DND-41 (cell line): ENCODE results near the gene LRRC27.
A peak's percentile ranks its signal among the peaks of the same experiment; 100 is the strongest.

ENCODE experiments used
- ATAC-seq: fragments of 200-7000 bp; cut with Tn5 transposase; 3 replicates; pipeline ENCODE4 v1.9.1; 2021; ENCODE audit warnings: low read depth; ENCODE audit not compliant: insufficient read depth
- DNase-seq: peaks from one replicate; pipeline ENCODE4 v3.0.0-alpha.2; 2020
- H2AFZ ChIP-seq: 2 replicates; pipeline ENCODE4 v1.6.0; 2012; ENCODE audit warnings: low read depth, low read length
- H3K27ac ChIP-seq: 2 replicates; pipeline ENCODE4 v1.5.1; 2012; ENCODE audit warnings: low read length, inconsistent platforms
- H3K27me3 ChIP-seq: fragments of 200-600 bp; sonication (generic); 2 replicates; pipeline ENCODE4 v1.6.0; 2012; ENCODE audit warnings: low read length, mild to moderate bottlenecking, inconsistent platforms; ENCODE audit not compliant: insufficient read depth, poor library complexity
- H3K36me3 ChIP-seq: 2 replicates; pipeline ENCODE4 v1.5.1; 2012; ENCODE audit warnings: low read length, inconsistent platforms; ENCODE audit not compliant: insufficient read depth
- H3K4me1 ChIP-seq: 2 replicates; pipeline ENCODE4 v1.5.1; 2012; ENCODE audit warnings: mild to moderate bottlenecking, low read length; ENCODE audit not compliant: insufficient read depth
- H3K4me2 ChIP-seq: 2 replicates; pipeline ENCODE4 v1.6.0; 2012; ENCODE audit warnings: mild to moderate bottlenecking, moderate library complexity, low read length, inconsistent platforms; ENCODE audit not compliant: insufficient read depth
- H3K4me3 ChIP-seq, 2 experiments: fragments of 200-600 bp in 1 of 2; shearing (Covaris generic) in 1 of 2; 2 replicates each; pipeline ENCODE4 v1.5.1; 2012 to 2016; ENCODE audit warnings: inconsistent platforms in 2 of 2, low read length in 2 of 2, mild to moderate bottlenecking in 2 of 2, low read depth in 1 of 2, moderate library complexity in 1 of 2
- H3K79me2 ChIP-seq: 2 replicates; pipeline ENCODE4 v1.6.0; 2012; ENCODE audit warnings: low read length, inconsistent platforms; ENCODE audit not compliant: insufficient read depth
- H3K9ac ChIP-seq: 2 replicates; pipeline ENCODE4 v1.6.0; 2012; ENCODE audit warnings: low read depth, mild to moderate bottlenecking, inconsistent platforms, low read length, moderate library complexity
- H3K9me3 ChIP-seq: 2 replicates; pipeline ENCODE4 v1.5.1; 2012; ENCODE audit warnings: low read length, moderate library complexity, mild to moderate bottlenecking, inconsistent platforms; ENCODE audit not compliant: insufficient read depth, severe bottlenecking
- H4K20me1 ChIP-seq: 2 replicates; pipeline ENCODE4 v1.6.0; 2012; ENCODE audit warnings: low read length; ENCODE audit not compliant: insufficient read depth
- EZH2 ChIP-seq: IDR thresholded peaks from 3 replicates; pipeline ENCODE4 v1.6.1; 2012; ENCODE audit warnings: borderline replicate concordance, low read depth, mild to moderate bottlenecking, moderate library complexity, low read length, inconsistent platforms; ENCODE audit not compliant: severe bottlenecking
- TF ChIP-seq, protein P1 (sequence below): IDR thresholded peaks from 2 replicates; pipeline ENCODE4 v1.5.1; 2012; ENCODE audit warnings: borderline replicate concordance, low read length, moderate library complexity, mild to moderate bottlenecking; ENCODE audit not compliant: poor library complexity, severe bottlenecking; ENCODE audit errors: extremely low read depth

LRRC27 gene

GRCh38 chr10:132329565-132330485 is 2.2 kb upstream of the LRRC27 start:
- peaks cover 43% of the 10 kb centered on the region for H3K79me2 ChIP-seq
- TF ChIP-seq, protein P1, sequence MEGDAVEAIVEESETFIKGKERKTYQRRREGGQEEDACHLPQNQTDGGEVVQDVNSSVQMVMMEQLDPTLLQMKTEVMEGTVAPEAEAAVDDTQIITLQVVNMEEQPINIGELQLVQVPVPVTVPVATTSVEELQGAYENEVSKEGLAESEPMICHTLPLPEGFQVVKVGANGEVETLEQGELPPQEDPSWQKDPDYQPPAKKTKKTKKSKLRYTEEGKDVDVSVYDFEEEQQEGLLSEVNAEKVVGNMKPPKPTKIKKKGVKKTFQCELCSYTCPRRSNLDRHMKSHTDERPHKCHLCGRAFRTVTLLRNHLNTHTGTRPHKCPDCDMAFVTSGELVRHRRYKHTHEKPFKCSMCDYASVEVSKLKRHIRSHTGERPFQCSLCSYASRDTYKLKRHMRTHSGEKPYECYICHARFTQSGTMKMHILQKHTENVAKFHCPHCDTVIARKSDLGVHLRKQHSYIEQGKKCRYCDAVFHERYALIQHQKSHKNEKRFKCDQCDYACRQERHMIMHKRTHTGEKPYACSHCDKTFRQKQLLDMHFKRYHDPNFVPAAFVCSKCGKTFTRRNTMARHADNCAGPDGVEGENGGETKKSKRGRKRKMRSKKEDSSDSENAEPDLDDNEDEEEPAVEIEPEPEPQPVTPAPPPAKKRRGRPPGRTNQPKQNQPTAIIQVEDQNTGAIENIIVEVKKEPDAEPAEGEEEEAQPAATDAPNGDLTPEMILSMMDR, result no peak
- TF ChIP-seq EZH2, result no peak
- peaks cover 37% of the 10 kb centered on the region for H3K4me1 ChIP-seq
- ATAC-seq, result peak; percentile 19; the same call in 1 of the 3 replicates
- H4K20me1 ChIP-seq, result peaks cover 24% of the 10 kb centered on the region
- H3K9ac ChIP-seq, result peak overlapping the region; percentile 75
- peak overlapping the region; percentile 36 to 63; a peak in 3 of 4 replicates for H3K4me3 ChIP-seq
- peak; percentile 48 for DNase-seq
- H3K9me3 ChIP-seq, result no peaks in the 10 kb centered on the region
- peak overlapping the region; percentile 53 for H3K27ac ChIP-seq
- peaks cover 20% of the 10 kb centered on the region for H3K36me3 ChIP-seq
- H3K27me3 ChIP-seq, result no peaks in the 10 kb centered on the region
- peak overlapping the region; percentile 84 for H3K4me2 ChIP-seq
- H2AFZ ChIP-seq, result no peak overlapping the region

GRCh38 chr10:132330486-132330833 is 1.5 kb upstream of the LRRC27 start:
- H3K9me3 ChIP-seq, result no peaks in the 10 kb centered on the region

DNA sequence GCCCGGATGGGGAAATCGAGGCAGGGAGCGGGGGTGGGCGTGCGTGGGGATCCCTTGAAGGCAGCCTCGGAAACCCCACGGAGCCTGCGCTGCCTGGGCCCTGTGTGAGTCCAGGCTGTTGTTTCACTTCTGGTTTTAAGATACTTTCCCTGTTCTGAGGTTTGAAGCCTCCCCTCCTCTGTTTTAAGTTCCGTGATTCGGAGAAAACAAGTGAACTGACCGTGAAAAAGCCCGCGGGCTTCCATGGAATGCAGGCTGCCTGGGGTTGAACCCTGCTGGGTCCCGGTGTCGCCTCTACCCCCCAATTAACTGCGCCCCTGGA is 401 bp downstream of the LRRC27 start:
- peaks cover 22% of the 10 kb centered on the region for H4K20me1 ChIP-seq
- H3K27ac ChIP-seq, result peak overlapping the region; percentile 54
- TF ChIP-seq EZH2, result no peak
- TF ChIP-seq, protein P1, result no peak
- ATAC-seq (peak; percentile 31), DNase-seq (no peak)
- peaks cover 40% of the 10 kb centered on the region for H3K79me2 ChIP-seq
- peak overlapping the region; percentile 84 for H2AFZ ChIP-seq
- peaks cover 13% of the 10 kb centered on the region for H3K36me3 ChIP-seq
- H3K4me2 ChIP-seq, result peak overlapping the region; percentile 94
- peak overlapping the region; percentile 47 to 87; a peak in 3 of 4 replicates for H3K4me3 ChIP-seq
- H3K4me1 ChIP-seq, result peaks cover 41% of the 10 kb centered on the region
- no peaks in the 10 kb centered on the region for H3K9me3 ChIP-seq
- H3K27me3 ChIP-seq, result no peaks in the 10 kb centered on the region
- H3K9ac ChIP-seq, result peak overlapping the region; percentile 68

More at GRCh38 chr10:132330486-132330833, 1.5 kb upstream of the LRRC27 start:
- no peak for ATAC-seq
- TF ChIP-seq, protein P1, result no peak
- no peak for TF ChIP-seq EZH2
- Histone ChIP-seq H3K4me1 (peaks cover 41% of the 10 kb centered on the region), H3K4me3 (peak overlapping the region; percentile 36 to 63; a peak in 3 of 4 replicates), H3K36me3 (peaks cover 20% of the 10 kb centered on the region), H3K27ac (peak overlapping the region; percentile 89), H3K9ac (peak overlapping the region; percentile 75), H3K79me2 (peaks cover 43% of the 10 kb centered on the region), H3K4me2 (peak overlapping the region; percentile 84), H4K20me1 (peaks cover 24% of the 10 kb centered on the region), H2AFZ (no peak overlapping the region), H3K27me3 (no peaks in the 10 kb centered on the region)
- DNase-seq, result no peak
